Measurements from ENCODE around the gene SIM2.

The SIM2 gene

DNA sequence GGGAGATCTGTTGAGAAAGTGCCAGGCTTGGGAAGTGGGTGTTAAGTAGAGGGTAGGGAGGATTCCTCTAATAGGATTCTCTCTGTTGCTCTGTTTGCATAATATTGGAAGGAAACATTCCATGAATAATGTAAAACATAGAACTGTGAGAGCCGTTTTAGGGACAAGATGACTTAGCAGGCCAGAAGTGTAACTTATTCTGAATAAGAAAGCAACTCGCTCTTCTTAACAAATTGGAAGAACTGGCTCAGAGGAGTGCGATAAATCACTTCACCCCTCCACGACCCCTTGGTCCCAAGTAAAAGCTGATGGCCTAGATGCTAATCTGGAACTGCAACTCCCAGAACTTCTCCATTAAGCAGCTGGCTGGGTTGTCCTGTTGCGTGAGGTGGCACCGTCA, 19.1 kb downstream of the SIM2 start:
- no peak for FAIRE-seq

DNA sequence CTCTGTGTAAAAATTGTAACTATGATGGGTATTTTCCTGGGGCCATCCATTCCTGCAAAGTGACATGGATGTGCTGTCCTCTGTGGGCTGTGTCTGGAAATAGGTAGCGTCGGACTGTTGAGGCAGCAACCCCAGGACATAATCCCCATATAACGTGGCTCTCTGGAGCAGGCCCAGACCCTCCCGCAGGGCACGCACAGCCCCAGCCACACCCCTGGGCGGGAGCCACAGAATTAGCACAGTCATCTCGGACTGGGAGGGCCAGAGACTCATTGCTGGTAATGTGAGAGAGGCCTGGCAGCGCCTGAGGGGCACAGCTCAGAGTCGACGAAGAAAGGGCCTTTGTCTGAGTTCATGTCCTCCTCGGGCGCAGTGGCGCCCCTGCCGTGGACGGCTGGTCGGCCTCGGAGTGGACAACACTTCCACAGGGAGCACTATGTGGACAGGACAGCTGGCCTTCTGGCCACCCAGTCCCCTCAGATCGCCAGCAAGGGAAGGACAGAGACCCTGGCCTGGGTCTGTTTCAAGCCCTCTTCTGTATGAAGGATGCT, 20.1 kb downstream of the SIM2 start:
- no peak for FAIRE-seq

DNA sequence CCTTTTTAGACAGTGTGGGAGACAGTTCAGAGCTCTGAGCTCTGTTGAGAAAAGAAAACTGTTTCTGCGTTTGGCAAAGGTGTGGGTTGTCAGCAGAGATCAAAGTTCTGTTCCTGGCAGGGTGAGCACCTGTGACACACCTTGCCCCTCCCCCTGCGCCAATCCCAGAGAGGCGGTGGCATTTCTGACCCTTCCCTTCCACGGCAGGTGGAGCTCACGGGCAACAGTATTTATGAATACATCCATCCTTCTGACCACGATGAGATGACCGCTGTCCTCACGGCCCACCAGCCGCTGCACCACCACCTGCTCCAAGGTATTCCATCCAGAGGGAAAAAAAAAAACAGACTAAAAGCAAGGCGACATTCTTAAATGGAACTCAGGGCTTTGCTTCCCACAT, 20.7 kb downstream of the SIM2 start:
- FAIRE-seq: no peak

DNA sequence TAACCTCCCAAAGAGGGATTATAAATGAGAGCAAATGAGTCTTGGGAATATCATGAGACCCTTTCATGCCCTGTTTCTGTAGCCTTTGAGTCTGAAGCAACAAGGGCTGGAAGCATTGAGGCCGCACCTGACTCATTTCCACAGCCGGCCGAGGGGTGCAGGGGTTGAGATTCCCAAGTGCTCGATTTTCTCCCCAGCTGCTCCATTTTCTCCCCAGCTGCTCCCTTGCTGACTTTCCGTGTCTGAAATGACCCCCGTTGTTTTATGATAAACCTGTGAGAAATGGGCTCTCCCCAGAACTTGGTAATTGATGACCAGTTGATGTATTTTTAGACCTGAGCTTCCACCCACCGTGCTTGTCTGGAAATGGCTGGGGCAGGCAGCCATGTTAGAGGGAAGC, 22.9 kb downstream of the SIM2 start:
- FAIRE-seq: no peak

DNA sequence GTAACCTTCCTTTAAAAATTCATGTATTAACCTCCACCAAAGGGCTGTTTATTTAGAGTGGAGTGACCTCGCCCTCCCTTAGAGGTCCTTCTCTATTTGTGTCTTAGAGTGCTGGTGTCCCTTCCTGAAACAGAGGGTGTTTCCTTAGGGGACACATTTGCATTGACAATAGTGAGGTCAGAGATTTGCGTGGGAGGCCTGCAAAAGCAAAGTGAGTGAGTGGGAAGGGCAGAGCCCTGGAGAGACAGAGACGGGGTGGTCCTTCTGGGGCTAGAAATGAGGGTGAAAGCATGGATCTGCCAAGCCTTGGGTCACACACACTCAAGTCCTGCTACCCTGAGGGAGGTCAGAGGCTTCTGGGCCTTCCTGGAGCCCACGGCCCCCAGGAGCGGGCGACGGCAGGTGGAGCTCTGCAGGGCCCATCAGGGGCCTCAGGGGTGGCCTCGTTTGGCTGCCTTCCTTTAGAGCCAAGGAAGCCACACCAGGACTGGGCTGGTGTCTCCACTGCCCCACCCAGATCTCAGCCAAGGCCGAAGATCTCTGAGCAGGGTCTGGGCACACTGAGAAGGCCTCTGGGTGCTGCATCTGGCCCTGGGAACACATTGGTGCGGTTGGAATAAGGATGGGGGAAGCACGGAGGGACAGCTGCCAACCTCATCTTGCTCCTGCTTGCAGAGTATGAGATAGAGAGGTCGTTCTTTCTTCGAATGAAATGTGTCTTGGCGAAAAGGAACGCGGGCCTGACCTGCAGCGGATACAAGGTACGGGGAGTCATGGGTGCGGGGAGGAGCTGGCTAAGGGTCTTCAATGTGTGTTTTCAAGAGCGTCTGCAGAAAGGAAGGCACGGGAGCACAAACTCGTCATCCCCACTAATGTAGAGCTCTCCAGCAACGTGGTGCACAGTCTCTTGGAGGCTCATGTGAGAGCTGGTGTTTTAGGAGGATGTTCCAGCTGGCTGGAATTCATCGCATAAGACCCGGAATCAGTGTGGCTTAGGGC, 23.8 kb downstream of the SIM2 start:
- FAIRE-seq: no peak

DNA sequence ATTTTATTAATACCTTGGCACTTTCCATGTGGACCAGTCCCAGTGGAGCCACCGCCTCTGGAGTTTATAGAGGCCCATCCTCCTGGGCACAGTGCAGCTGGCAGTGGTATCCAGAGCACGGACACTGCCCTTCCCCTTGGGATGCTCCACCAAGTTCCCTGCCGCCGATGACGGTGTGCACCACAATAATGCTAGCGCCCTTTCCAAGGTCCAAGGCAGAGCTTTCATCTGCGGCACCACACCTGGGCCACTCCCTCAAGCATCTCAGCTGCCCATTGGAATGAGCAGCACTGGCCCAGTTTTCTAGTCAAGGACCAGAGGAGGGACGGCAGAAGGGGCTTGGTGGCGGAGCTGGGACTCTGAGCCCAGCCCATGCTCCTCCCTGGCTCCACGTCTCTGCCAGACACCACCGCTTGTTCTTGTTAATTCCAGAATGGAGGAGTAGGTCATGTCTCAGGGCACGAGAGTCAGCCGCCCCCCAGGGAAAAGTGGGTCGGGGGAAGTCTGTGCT, 24.5 kb downstream of the SIM2 start:
- FAIRE-seq: no peak

DNA sequence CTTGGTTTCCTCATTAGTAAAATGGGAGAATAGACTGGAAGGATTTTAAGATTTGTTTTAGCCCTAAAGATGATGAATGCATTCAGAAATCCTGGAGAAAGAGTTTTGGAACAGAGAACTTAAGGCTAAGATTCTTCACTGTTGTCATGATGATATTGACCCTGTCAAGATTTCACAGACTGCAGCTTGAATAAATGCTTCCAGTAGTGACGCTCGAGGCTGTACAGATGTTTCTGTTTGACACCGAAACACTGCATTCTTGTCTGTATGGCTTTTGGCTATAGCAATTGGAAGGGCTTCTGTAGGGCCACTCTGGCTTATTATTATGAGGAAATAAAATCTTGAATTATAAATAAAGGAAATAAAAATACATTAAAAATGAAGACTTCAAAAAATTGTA, 25.7 kb downstream of the SIM2 start:
- no peak for FAIRE-seq

DNA sequence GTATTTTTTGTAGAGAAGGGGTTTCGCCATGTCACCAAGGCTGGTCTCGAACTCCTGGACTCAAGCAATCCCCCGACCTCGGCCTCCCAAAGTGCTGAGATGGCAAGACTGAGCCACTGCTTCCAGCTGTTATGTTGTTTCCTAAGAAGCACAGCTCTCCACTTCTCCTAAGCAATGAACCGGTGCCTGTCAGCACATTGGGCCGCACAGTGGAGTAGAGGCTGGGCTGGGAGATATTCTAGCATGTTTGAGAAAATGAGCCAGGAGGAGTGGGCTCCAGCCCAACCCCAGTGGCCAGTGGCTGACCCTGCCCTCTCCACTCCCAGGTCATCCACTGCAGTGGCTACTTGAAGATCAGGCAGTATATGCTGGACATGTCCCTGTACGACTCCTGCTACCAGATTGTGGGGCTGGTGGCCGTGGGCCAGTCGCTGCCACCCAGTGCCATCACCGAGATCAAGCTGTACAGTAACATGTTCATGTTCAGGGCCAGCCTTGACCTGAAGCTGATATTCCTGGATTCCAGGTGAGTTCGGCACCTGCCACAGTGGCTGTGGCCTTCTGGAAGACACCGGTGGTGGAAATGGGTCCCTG, 27.0 kb downstream of the SIM2 start:
- no peak for FAIRE-seq

DNA sequence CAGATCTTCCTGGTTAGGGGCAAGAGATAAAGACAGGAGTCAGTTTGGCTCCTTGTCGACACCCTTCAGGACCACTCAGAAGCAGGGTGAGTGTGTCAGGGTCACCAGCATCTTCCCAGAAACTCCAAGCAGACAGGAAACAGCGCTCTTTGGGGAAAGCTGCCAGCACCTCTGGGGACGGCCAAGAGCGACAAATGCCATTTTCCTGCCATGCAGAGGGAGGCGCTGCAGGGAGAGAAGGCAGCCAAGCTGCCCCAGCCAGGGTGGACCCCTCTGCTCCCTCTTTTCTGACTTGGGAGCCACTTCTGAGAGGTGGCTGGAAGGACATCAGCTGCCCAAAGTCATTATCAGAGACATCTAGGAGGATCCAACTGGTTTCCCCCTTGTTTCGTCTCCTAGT, 29.0 kb downstream of the SIM2 start:
- no peak for FAIRE-seq

DNA sequence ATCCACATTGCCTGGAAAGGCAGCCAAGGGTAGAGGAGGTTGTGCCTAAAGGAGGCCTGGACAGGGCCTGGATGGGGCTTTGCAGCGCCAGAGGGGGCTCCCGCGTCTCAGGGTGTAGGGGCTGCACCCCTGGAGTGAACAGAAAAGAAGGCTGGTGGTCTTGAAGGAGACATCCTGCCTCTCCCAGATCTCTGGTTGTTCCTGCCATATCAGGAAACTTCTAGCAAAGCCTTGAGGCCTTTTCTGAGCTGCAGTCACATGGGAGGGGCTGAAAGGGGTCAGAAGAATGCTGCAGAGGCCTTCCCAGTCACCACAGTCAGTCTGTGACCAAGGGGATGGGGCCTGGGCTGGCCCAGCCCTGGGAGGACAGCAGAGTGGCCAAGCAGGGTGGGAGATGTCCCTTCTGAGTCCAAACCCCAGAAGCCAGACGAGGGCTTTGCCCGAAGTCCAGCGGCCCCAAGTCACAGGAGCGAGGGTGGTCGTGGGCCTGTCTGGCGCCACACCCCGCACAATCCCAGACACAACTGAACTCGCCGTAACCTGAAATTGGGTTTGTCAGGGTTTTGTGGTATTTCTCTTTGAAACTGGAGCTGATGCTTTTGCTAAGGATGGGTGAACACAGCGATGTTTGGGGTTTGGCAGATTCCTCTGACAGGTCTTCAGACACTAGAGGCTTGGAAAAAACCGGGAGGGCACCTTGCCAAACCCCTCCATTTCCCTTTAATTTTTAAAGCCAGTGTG, 29.6 kb downstream of the SIM2 start:
- no peak for FAIRE-seq

DNA sequence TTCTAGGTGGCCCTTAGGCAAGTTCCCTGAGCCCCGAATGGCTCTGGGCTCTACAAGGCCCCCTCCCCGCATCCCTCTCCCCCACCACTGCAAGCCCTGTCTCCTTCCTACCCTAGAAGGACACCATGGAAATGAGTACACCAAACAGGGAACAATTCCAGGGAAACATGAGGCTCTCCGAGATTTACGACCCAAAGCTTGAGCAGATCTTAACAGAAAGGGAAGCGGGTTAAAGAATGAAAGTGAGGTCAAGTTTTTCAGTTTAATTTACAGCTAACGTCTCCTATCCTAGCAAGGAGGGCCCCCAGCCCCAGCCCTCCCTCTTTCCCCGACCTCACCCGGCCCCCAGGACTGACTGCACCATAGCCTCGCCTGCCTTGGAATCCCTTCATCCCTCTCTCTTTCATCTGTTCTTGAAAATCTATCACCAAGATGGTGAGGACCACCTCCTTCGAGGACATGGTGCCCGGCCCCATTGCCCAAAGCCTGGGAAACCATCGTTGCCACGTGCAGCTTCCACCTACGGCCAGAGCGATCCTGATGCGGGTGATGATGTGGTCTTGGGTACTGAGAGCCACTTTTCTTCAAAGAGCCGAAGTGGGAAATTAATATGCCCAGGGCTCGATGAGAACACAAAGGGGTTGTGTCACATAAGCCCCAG, 30.5 kb downstream of the SIM2 start:
- FAIRE-seq: no peak

DNA sequence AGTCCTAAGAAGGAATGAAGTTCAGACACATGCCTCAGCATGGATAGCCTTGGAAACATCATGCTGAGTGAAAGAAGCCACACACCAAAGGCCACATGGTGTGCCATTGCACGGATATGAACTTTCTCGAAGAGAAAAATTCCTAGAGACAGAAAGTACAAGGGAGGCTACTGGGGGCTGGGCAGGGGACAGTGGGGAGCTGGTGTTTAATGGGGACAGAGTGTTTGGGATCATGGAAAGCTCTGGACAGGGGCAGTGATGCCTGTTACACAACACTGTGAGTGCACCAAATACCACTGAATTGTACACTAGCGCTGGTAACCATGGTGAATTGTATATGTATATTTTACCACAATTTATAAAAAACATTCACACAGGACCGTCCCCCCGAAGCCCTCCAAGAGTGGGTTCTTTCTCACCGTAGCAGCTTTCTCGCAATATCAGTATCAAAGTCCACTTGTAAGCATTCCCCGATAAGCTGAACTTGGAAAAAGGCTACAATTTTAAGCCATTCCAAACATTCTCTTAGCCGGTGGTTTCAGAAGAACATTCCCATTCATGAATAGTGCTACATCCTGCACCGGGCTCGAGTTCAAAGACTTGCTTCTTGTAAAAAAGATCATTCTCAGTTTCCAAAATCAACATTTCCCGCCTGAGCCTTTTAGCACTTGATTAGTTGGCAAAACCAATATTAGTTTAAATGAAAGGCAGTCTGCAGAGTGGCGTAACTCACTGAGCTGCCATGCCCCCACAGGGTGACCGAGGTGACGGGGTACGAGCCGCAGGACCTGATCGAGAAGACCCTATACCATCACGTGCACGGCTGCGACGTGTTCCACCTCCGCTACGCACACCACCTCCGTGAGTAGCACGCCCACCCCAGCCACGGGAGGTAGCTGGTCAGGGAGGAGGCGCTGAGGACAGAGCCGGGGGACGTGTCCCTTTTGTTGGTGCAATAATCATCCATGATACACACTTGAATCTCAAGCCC, 31.7 kb downstream of the SIM2 start:
- no peak for FAIRE-seq

DNA sequence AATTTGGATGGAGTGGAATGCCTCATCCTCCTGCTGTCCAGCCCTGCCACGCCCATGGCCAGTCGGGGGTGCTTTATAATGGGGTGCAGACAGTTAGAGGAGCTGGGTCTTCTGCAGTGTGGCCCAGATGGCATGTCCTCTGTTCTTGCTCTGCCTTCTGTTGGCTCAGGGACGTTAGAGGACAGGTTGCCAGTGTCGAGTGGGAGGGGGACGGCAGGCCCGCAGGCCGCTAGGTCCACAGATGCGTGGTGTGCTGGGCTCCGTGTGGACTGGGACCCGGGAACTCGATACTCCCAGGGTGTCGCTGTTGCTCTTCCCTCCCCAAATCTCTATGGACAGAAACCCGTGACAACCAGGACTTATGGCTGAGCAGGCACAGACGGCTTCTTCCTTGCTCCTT, 33.3 kb downstream of the SIM2 start:
- no peak for FAIRE-seq

DNA sequence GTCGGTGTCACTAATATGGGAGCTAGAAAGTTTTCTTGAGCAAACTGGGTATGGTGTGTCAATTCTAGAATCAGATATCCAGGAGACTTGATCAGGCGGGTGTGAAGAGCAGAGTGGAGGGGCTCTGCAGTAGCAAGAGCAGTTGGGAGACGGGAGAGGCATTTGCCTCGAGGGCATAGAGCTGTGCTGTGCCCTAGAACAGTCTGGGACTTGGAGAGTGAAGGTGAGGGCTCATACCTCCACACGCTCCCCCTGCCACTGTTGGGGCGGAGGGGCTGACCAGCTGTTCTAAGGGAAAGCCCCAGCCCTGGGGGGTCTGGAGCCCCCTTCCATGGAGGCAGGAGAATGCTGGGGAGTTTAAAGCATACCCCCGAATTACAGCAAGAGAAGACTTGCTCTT, 33.8 kb downstream of the SIM2 start:
- FAIRE-seq: no peak

DNA sequence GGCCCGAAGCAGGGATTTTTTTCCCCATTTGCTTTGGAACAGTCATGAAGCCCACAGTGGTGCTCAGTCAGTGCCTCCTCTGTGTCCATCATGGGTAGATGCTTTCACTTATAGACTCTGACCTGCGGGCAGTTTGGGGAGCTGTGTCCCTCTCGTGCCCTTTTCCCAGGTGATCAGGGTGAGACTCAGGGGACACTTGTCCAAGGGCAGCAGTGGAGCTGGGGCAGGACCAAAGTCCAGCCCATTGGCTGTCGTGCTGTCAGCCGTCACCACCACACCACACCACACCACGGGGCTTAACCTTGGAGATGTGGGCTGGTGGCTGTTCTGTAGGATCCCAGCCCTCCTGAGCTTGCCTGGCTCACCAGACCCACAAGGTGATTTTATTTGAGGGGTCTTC, 34.9 kb downstream of the SIM2 start:
- no peak for FAIRE-seq

DNA sequence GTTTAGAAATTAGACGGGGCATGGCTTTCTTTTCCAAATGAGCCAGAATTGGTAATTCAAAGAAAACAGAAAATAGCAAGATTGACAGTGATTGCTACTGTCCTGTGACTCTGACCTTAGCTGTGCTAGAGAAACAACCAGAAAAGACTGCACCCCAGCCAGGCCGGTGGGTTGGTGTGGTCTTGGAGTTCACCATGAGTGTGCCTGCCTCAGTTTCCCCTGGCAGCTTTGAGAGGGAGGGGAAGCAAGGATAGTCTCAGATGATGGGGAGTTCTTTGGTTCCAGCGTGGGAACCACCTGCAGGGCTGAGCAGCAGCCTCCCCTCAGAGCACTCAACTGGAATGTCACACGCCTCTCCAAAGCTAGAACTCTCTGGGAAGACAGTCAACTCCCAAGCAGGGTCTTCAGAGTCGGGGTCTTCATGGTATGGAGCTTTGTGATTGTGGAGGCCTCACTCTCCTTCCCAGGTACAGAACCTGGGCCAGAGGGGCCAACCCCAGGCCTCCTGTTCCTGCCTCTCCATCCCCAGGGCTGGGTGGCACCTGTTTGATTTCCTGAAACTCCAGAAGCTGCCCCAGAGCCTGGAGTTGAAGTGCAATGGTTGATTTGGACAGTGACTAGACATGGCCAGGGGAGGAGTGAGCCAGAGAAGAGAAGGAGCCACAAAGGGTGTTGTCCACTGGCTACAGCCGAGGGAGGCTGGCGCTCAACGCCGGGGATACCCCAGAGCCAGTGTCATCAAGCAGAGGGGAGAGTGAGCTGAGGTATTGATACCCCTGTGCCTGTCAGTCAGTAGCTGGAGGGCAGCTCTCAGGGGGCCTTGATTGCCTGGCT, 35.7 kb downstream of the SIM2 start:
- FAIRE-seq: no peak

DNA sequence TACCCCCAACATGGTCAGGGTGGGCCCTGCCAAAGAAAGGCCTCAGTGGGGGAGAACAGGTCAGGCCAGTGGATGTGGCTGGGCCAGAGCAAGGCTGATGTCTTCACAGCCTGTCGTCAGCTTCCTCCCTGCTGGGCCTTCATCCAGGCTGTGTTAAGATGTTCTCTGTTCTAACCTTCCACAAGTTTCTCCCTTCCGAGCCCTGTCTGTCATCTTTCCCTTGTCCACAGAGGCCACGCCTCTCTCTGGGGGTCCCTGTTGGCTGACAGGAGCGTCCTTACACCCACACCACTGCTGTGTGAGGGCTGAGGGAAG, 36.2 kb downstream of the SIM2 start:
- no peak for FAIRE-seq

DNA sequence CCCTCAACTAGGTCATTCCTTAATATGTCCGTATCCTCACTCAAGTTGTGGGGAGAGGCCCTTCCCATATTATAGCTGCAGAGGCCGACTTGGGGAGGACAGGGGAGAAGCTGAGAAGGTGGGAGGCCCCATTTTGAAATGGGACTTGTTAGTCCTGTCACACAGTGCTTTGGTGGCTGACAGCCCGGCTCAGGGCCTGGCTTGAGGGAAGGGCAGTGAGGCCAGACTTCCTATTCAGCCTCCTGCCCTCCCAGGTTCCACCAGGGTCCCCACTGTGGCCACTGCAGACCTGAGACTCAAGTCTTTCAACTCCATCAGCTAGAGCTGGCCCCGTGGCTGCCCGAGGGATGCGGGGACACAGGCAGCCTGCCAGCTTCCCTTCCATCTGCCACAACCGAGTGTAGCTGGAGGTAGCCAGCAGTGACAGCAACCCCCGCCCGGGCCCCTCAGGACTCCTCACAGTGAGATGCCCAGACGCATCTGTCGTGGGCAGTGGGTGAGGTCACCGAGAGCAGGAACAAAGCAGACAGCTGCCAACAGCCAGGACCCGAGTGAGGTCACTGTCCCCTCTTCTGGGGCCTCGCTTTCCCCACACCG, 36.9 kb downstream of the SIM2 start:
- FAIRE-seq: no peak

DNA sequence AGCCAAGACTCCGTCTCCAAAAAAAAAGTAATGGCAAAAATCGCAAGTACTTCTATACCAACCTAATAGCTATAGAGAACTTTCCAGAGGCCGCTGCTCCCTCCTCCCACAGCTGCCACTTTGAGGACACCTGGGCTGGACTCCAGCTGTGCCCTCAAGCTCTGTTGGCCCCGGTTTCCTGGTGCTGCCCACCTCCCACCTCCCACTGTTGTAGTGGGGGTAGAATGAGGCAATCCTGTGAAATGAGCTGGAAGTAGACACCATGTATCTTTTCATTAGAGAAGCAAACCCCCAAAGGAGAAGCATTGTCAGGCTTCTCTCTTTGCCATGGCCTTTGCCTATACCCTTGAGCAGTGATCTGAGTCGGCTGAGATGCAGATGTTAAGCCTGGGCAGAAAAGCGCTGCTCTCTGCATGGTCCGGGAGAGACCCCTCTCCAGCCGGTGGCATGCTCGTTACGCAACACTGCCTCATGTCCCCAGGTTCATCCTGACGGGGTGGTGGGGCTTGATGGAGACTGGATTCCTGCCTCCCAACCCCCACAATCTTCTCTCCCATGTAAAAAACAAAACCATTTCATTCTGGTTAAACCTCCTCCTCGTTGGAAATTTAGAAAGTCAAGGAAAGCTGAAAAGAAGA, 39.7 kb downstream of the SIM2 start:
- no peak for FAIRE-seq

DNA sequence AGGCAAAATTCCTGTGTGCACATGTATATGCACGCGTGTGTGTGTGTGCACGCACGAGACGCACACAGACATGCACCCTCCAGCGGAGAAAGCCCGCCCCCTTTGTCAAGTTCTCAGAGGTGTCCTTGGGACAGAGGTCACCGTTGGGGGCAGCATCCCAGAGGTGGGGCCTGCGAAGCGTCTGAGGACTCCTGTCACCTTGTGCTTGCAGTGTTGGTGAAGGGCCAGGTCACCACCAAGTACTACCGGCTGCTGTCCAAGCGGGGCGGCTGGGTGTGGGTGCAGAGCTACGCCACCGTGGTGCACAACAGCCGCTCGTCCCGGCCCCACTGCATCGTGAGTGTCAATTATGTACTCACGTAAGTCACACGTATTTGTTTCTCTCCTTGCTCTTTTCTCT, 42.6 kb downstream of the SIM2 start:
- no peak for FAIRE-seq

All from A204.1 (cell line).